Fibroblast of lung (primary cell): ENCODE data around the gene OR10H3. TPM values are rescaled to one million over a fixed set of nuclear protein-coding genes. Genes with fewer than 3 reads are reported as not detected.

ENCODE experiments used
- DNase-seq, 2 donors: peaks; one replicate each; pipeline versions ENCODE4 v3.0.0 to v3.0.0-alpha.2; 2010; ENCODE audit warnings: low read depth in 2 of 2
- H2AFZ ChIP-seq: 2 replicates; pipeline ENCODE4 v1.5.1; 2012; ENCODE audit warnings: low read length, control low read depth, inconsistent platforms
- H3K27ac ChIP-seq: 2 replicates; pipeline ENCODE4 v1.5.1; 2011; ENCODE audit warnings: low read length, control low read depth; ENCODE audit not compliant: insufficient read depth
- H3K27me3 ChIP-seq: 2 replicates; pipeline ENCODE4 v1.5.1; 2011; ENCODE audit warnings: mild to moderate bottlenecking, low read length; ENCODE audit not compliant: control insufficient read depth, insufficient read depth
- H3K36me3 ChIP-seq: 2 replicates; pipeline ENCODE4 v1.5.1; 2011; ENCODE audit warnings: low read length; ENCODE audit not compliant: control insufficient read depth, insufficient read depth
- H3K4me1 ChIP-seq: 2 replicates; pipeline ENCODE4 v1.5.1; 2011; ENCODE audit warnings: low read length; ENCODE audit not compliant: control insufficient read depth, insufficient read depth; ENCODE audit errors: extremely low read depth
- H3K4me2 ChIP-seq: 2 replicates; pipeline ENCODE4 v1.5.1; 2011; ENCODE audit warnings: low read length, control low read depth; ENCODE audit not compliant: insufficient read depth; ENCODE audit errors: extremely low read depth
- H3K4me3 ChIP-seq, 4 experiments: fragments of 200-600 bp in 1 of 4; sonication (generic) in 1 of 4; replicated peaks in 1 of 4; 2 replicates each; pipeline ENCODE4 v1.5.1; 2011 to 2016; ENCODE audit warnings: low read length in 4 of 4, low read depth in 3 of 4, mild to moderate bottlenecking in 3 of 4, control low read depth in 2 of 4, inconsistent platforms in 1 of 4, mixed read lengths in 1 of 4; ENCODE audit not compliant: insufficient read depth in 1 of 4; ENCODE audit errors: control extremely low read depth in 1 of 4
- H3K79me2 ChIP-seq: 2 replicates; pipeline ENCODE4 v1.5.1; 2012; ENCODE audit warnings: mild to moderate bottlenecking, low read length, inconsistent platforms; ENCODE audit not compliant: control insufficient read depth, insufficient read depth
- H3K9ac ChIP-seq: 2 replicates; pipeline ENCODE4 v1.5.1; 2011; ENCODE audit warnings: mild to moderate bottlenecking, low read length, control low read depth; ENCODE audit not compliant: insufficient read depth
- H3K9me3 ChIP-seq: 2 replicates; pipeline ENCODE4 v1.5.1; 2012; ENCODE audit warnings: low read depth, low read length; ENCODE audit not compliant: control insufficient read depth, insufficient read depth
- H4K20me1 ChIP-seq: 2 replicates; pipeline ENCODE4 v1.5.1; 2011; ENCODE audit warnings: low read length; ENCODE audit not compliant: control insufficient read depth, insufficient read depth; ENCODE audit errors: extremely low read depth
- CTCF ChIP-seq, 2 donors: IDR thresholded peaks in 1 of 2; conservative IDR thresholded peaks in 1 of 2; 1 replicate in 1 of 2; 2 replicates in 1 of 2; pipeline ENCODE4 v1.5.1; 2011 to 2012; ENCODE audit warnings: low read length in 2 of 2, control low read depth in 1 of 2, inconsistent platforms in 1 of 2, low read depth in 1 of 2, mild to moderate bottlenecking in 1 of 2
- EZH2 ChIP-seq: IDR thresholded peaks from 2 replicates; pipeline ENCODE4 v1.5.1; 2012; ENCODE audit warnings: low read length, control low read depth, mild to moderate bottlenecking; ENCODE audit errors: missing control alignments
- polyA plus RNA-seq, 2 donors: library from polyadenylated mRNA; depleted of rRNA in 1 of 2; stranded (reverse) in 1 of 2; unstranded in 1 of 2; fragments of >200 nt; gene quantifications; 2 replicates each; pipeline ENCODE4 v1.2.1, GENCODE V29; 2011 to 2012; ENCODE audit warnings: missing spikeins in 1 of 2
- total RNA-seq: library from RNA; depleted of rRNA; stranded (reverse); fragments of >200 nt; gene quantifications from 2 replicates; pipeline ENCODE4 v1.2.1, GENCODE V29; 2014

OR10H3 gene
- total and polyA plus RNA-seq, 2 donors (not counting 1 experiment from before 2014, with no cell fraction given): not detected

DNA sequence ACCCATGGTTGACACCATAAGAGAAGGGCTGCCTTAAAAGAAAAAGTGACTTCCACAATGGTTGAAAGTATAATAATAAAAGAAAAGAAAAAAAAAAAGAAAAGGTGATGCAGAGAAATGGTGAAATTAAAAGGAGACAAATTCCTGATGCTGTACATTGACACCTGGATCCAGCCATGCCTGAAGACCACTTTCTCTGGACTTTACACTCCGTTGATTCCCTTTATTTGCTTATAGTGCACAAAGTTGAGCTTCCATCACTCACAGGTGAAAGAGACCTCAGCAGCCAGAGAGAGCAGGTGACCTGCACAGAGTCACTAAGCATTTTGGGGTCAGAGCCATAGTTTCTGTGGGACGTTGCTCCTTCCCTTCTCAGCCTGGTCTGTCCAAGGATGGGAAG is 37.5 kb downstream of the OR10H3 start:
- Histone ChIP-seq H3K27ac (no peak overlapping the region), H3K4me2 (no peak overlapping the region), H3K9me3 (no peaks in the 10 kb centered on the region), H2AFZ (no peak overlapping the region), H3K27me3 (no peaks in the 10 kb centered on the region), H3K4me1 (no peaks in the 10 kb centered on the region), H3K79me2 (no peaks in the 10 kb centered on the region), H3K9ac (no peak overlapping the region), H3K4me3 (no peak overlapping the region), H3K36me3 (no peaks in the 10 kb centered on the region), H4K20me1 (no peaks in the 10 kb centered on the region)
- DNase-seq: no peak
- no peak for TF ChIP-seq EZH2
- no peak for TF ChIP-seq CTCF (conservative IDR thresholded peaks at IDR 0.05 in 1 of 2, IDR thresholded peaks at IDR 0.05 in 1 of 2; ENCODE audit: low read depth in 1 of 2, low read length in 2 of 2)

DNA sequence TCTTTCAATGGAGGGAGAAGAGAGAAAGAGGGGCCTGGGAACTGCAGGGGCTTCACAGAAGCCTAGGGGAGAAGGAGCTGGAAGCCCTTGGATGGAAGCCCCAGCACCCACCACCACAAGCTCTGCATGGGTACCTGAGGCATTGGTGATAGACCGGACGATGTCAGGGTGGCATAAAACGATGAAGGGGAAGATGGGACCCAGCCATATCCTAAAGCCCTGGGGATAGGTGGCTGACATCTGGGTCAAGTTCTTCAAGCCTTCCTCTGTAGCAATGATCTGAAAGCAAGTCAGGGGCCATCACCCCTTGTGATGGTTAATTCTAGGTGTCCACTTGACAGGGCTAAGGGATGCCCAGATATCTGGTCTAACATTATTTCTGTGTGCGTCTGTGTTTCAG is 38.5 kb downstream of the OR10H3 start:
- Histone ChIP-seq H3K9me3 (no peaks in the 10 kb centered on the region), H4K20me1 (no peaks in the 10 kb centered on the region), H3K27me3 (no peaks in the 10 kb centered on the region), H3K4me2 (no peak overlapping the region), H3K27ac (no peak overlapping the region), H2AFZ (no peak overlapping the region), H3K9ac (no peak overlapping the region), H3K4me1 (no peaks in the 10 kb centered on the region), H3K4me3 (no peak overlapping the region), H3K79me2 (no peaks in the 10 kb centered on the region), H3K36me3 (no peaks in the 10 kb centered on the region)
- no peak for TF ChIP-seq CTCF (conservative IDR thresholded peaks at IDR 0.05 in 1 of 2, IDR thresholded peaks at IDR 0.05 in 1 of 2; ENCODE audit: low read depth in 1 of 2, low read length in 2 of 2)
- no peak for TF ChIP-seq EZH2
- DNase-seq: no peak

DNA sequence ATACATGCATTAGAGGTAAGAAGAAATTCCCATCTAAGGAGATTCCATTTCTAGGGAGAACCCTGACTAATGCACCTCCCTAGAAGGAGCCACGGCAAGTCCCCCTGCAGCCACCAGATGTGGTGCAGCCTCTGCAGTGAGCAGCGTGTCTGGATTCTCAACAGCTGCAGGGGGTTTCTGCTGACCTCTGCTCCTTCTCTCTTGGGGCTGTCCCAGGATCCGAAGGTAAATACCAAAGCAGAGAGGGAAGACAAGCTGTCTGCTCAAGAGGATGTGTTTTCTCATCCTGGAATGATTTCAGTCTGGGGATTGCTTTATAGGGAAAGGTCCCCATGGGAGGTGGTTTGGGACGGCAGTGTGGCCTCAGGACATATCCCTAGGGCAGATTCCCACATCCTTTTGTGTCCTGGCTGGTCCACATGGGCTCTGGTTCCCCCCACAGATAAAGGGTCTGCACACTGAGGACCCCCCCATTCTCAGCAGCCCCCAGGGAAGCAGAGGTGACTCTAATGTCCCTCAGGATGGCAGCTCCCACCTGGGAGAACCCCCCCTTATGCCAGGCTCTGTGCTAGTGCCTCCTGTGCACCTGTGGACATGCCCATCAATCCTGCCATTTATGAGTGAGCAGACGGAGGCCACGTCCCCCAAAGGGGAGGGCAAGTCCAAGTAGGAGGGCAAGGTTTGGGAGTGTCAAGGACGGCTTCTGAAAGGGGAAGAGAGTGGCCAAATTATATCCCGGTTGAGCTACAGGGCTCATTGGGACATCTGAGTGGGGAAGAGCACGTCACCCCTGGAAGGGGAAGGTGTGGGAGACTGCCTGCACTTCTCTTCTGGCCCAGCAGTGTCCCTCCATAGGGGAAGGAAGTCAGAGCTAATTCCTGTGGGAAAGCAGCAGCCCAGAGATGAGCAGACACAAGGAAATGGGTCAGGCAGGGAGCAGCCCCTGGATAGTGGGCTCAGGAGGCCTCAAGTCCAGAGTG is 39.5 kb downstream of the OR10H3 start:
- Histone ChIP-seq H3K27me3 (no peaks in the 10 kb centered on the region), H3K4me3 (no peak overlapping the region), H3K79me2 (no peaks in the 10 kb centered on the region), H3K4me1 (no peaks in the 10 kb centered on the region), H3K36me3 (no peaks in the 10 kb centered on the region), H3K4me2 (no peak overlapping the region), H2AFZ (no peak overlapping the region), H4K20me1 (no peaks in the 10 kb centered on the region), H3K27ac (no peak overlapping the region), H3K9me3 (no peaks in the 10 kb centered on the region), H3K9ac (no peak overlapping the region)
- no peak for TF ChIP-seq EZH2
- no peak for TF ChIP-seq CTCF (conservative IDR thresholded peaks at IDR 0.05 in 1 of 2, IDR thresholded peaks at IDR 0.05 in 1 of 2; ENCODE audit: low read depth in 1 of 2, low read length in 2 of 2)
- DNase-seq: no peak
